BJ (cell line): Measurements from ENCODE around the gene EXOC6B. TPM values are rescaled to one million over a fixed set of nuclear protein-coding genes. Genes with fewer than 3 reads are reported as not detected.

Experiments
- CTCF ChIA-PET: fragments of 350-600 bp; formaldehyde crosslinking; extraction: SDS; loops from one replicate; lab custom pipeline; 2021; ENCODE audit warnings: antibody characterized with exemption, inconsistent platforms; lab: Yijun Ruan, JAX
- POLR2A ChIA-PET: fragments of 300-600 bp; sonication (Branson Sonifier 250); formaldehyde crosslinking; extraction: SDS; loops from one replicate; lab custom pipeline; 2021; ENCODE audit warnings: antibody characterized with exemption; lab: Charles Lee
- DNase-seq: peaks from one replicate; pipeline ENCODE4 v3.0.0-alpha.2; 2011; ENCODE audit warnings: low read depth
- H3K27me3 ChIP-seq: 2 replicates; pipeline ENCODE4 v1.6.0; 2011; ENCODE audit warnings: low read length; ENCODE audit not compliant: control insufficient read depth, insufficient read depth
- H3K36me3 ChIP-seq: 2 replicates; pipeline ENCODE4 v1.5.1; 2011; ENCODE audit warnings: low read length; ENCODE audit not compliant: control insufficient read depth, insufficient read depth
- H3K4me3 ChIP-seq: 2 replicates; pipeline ENCODE4 v1.5.1; 2011; ENCODE audit warnings: low read depth, mild to moderate bottlenecking, control low read depth, low read length
- polyA plus RNA-seq: library from polyadenylated mRNA; depleted of rRNA; stranded (reverse); fragments of >200 nt; gene quantifications from 2 replicates; pipeline ENCODE4 v1.2.3, GENCODE V29; 2011
- TF ChIP-seq, protein P1 (sequence below): IDR thresholded peaks from 2 replicates; pipeline ENCODE4 v1.5.1; 2011; ENCODE audit warnings: low read depth, mild to moderate bottlenecking, control low read depth, inconsistent platforms, low read length, moderate library complexity; ENCODE audit not compliant: insufficient read depth

EXOC6B gene
- polyA plus RNA-seq, 1 experiment = 15.5 TPM

DNA sequence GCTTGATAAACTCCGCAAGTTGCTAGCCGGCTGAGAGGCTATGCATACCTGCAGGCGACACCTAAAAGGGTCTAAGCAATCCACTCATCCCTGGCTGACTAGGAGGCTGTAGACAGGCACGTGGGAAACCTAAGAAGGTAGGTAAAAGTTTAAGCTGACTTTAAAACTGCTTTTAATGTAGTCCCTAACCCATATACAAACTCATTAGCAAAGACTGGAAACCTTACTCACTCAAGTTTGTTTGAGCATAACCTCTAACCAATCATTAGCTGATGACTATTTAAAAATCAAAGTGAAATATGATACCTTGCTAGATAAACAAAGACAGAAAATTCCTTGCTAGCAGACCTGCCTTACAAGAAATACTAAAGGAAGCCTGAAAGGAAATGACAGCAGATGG is 106.4 kb downstream of the EXOC6B start:
- Histone ChIP-seq H3K4me3 (no peak overlapping the region), H3K27me3 (no peaks in the 10 kb centered on the region), H3K36me3 (no peaks in the 10 kb centered on the region)
- ChIA-PET CTCF (interaction anchor here (0.8 to 1.2 kb wide), 3 partner anchors 25 to 145 kb away, joined by 3 to 5 read pairs (median 3); no protein-coding TSS in a partner anchor), POLR2A (no interaction called here)
- TF ChIP-seq, protein P1, sequence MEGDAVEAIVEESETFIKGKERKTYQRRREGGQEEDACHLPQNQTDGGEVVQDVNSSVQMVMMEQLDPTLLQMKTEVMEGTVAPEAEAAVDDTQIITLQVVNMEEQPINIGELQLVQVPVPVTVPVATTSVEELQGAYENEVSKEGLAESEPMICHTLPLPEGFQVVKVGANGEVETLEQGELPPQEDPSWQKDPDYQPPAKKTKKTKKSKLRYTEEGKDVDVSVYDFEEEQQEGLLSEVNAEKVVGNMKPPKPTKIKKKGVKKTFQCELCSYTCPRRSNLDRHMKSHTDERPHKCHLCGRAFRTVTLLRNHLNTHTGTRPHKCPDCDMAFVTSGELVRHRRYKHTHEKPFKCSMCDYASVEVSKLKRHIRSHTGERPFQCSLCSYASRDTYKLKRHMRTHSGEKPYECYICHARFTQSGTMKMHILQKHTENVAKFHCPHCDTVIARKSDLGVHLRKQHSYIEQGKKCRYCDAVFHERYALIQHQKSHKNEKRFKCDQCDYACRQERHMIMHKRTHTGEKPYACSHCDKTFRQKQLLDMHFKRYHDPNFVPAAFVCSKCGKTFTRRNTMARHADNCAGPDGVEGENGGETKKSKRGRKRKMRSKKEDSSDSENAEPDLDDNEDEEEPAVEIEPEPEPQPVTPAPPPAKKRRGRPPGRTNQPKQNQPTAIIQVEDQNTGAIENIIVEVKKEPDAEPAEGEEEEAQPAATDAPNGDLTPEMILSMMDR = no peak
- DNase-seq = no peak

DNA sequence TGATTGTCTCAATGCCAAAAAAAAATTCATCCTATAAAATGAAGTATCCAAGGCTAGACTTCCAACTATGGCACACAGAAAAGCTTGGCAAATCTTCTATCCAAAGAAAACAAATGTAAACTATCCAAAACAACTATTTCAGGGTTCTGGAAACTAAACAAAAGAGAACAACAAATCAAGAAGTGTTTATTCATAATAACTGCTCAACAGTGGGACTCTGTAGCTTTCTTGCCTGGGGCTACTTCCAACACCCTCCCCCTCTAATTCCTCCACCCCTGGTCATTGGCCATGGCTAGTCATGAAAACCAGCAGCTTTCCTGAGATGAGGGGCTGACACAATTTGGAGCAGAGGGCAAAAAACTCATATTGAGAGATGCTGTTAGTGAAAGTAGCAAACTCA is 107.0 kb downstream of the EXOC6B start:
- H3K27me3 ChIP-seq = no peaks in the 10 kb centered on the region
- DNase-seq = no peak
- H3K36me3 ChIP-seq = no peaks in the 10 kb centered on the region
- ChIA-PET CTCF (interaction anchor here (0.8 to 1.2 kb wide), 3 partner anchors 26 to 145 kb away, joined by 3 to 5 read pairs (median 3); no protein-coding TSS in a partner anchor), POLR2A (no interaction called here)
- TF ChIP-seq, protein P1 = no peak
- H3K4me3 ChIP-seq = no peak overlapping the region

DNA sequence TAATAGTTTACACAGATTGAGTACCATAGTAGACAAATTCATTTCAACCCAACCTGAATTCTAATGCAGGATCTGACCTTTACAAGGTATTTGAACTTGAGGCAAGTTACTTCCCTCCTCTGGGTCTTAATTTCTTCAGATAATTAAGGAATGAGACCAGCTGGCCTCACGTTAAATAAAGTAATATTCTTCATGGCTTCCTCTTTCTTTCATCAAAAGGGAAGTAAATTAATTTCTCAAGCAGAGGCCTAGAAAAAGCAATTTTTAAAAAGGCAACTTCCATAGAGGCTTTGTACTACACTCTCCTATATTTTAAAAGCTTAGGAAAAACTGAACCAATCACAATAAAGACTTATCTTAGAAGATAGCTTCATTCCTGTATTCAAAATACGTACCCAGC is 109.2 kb downstream of the EXOC6B start:
- no peak overlapping the region for H3K4me3 ChIP-seq
- ChIA-PET POLR2A (no interaction called here), CTCF (no interaction called here)
- peaks cover 1% of the 10 kb centered on the region; the same call in 1 of the 2 replicates for H3K36me3 ChIP-seq
- H3K27me3 ChIP-seq = no peaks in the 10 kb centered on the region
- no peak for DNase-seq
- TF ChIP-seq, protein P1 = no peak

DNA sequence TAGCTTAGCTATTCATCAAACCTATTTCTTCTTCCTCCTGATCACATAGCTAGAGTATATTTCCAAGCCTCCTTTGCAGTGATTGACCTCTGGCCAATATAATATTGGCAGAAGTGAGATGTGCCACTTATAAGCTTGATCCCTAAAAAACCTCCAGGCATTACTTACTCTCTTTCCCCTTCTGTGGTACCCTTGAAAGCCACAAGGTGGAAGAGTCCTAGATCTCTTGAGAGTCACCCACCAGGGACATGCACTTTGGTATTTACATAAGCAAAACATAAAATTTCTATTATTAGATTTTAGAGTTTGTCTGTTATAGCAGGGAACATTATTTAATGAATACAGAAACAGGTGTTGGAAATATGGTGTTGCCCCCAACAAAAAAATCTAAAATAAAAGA is 112.0 kb downstream of the EXOC6B start:
- no peak overlapping the region for H3K4me3 ChIP-seq
- ChIA-PET POLR2A (no interaction called here), CTCF (no interaction called here)
- DNase-seq = no peak
- TF ChIP-seq, protein P1 = no peak
- H3K27me3 ChIP-seq = no peaks in the 10 kb centered on the region
- H3K36me3 ChIP-seq = peaks cover 1% of the 10 kb centered on the region; the same call in 1 of the 2 replicates

DNA sequence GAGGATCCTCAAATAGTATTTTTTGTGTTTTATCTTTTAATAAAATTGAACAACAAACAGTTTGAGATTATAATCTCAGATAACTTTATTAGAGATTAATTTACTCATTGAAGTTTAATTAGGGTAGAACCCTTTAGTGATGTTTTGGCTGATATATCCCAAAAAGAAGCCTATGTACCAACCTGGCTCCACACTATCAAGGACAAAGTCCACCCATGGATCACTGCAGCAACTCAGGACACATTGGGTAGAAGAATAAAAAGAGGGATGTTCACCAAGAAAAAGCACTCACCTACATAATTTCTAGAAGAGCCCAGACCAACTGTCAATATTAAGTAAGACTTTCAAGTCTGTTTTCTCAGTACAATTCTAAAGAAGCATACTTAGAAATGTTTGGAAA is 112.9 kb downstream of the EXOC6B start:
- H3K36me3 ChIP-seq = peaks cover 1% of the 10 kb centered on the region; the same call in 1 of the 2 replicates
- no peaks in the 10 kb centered on the region for H3K27me3 ChIP-seq
- no peak overlapping the region for H3K4me3 ChIP-seq
- TF ChIP-seq, protein P1 = no peak
- ChIA-PET POLR2A (no interaction called here), CTCF (no interaction called here)
- DNase-seq = no peak
